ENCODE results near the gene GAS2L1.

- TF ChIP-seq, protein P1, sequence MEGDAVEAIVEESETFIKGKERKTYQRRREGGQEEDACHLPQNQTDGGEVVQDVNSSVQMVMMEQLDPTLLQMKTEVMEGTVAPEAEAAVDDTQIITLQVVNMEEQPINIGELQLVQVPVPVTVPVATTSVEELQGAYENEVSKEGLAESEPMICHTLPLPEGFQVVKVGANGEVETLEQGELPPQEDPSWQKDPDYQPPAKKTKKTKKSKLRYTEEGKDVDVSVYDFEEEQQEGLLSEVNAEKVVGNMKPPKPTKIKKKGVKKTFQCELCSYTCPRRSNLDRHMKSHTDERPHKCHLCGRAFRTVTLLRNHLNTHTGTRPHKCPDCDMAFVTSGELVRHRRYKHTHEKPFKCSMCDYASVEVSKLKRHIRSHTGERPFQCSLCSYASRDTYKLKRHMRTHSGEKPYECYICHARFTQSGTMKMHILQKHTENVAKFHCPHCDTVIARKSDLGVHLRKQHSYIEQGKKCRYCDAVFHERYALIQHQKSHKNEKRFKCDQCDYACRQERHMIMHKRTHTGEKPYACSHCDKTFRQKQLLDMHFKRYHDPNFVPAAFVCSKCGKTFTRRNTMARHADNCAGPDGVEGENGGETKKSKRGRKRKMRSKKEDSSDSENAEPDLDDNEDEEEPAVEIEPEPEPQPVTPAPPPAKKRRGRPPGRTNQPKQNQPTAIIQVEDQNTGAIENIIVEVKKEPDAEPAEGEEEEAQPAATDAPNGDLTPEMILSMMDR (IDR thresholded peaks at IDR 0.05; ENCODE audit: extremely low read depth in 1 of 2, insufficient read depth in 1 of 2, low read depth in 1 of 2, low read length in 2 of 2), result no peak
- TF ChIP-seq EZH2 (IDR thresholded peaks at IDR 0.05; ENCODE audit: borderline replicate concordance, low read depth, low read length, severe bottlenecking) (no peak), MYC (IDR thresholded peaks at IDR 0.05; ENCODE audit: low read depth, low read length) (no peak)
These were observed 33.2 kb downstream of the GAS2L1 start for GRCh38 chr22:29339381-29340235.
